ENCODE results near the gene PTPN20. TPM values are rescaled to one million over a fixed set of nuclear protein-coding genes. Genes with fewer than 3 reads are reported as not detected.

PTPN20 gene
- total RNA-seq, 1 experiment from 2014 or later: not detected

GRCh38 chr10:47026301-47027107 lies 115.3 kb downstream of the PTPN20 start:
- Histone ChIP-seq H3K27me3 (ENCODE audit: low read length) (no peaks in the 10 kb centered on the region), H3K9me2 (replicated peaks; ENCODE audit: insufficient read depth, low read length) (no peaks in the 10 kb centered on the region), H2AFZ (ENCODE audit: low read length) (no peak overlapping the region), H4K20me1 (ENCODE audit: insufficient read depth, low read depth, low read length) (peaks cover 5% of the 10 kb centered on the region; the same call in 1 of the 2 replicates), H3K36me3 (ENCODE audit: insufficient read depth, low read length) (no peaks in the 10 kb centered on the region), H3K9ac (ENCODE audit: low read length) (no peak overlapping the region), H3K9me3 (ENCODE audit: low read length) (no peaks in the 10 kb centered on the region), H3K4me3 (ENCODE audit: low read length) (no peak overlapping the region), H3K4me1 (ENCODE audit: low read length) (no peaks in the 10 kb centered on the region), H3K27ac (ENCODE audit: low read length) (no peak overlapping the region), H3K79me2 (ENCODE audit: low read length) (no peaks in the 10 kb centered on the region), H3K4me2 (ENCODE audit: low read depth, low read length, poor library complexity, severe bottlenecking) (no peak overlapping the region)
- no peak for DNase-seq

DNA sequence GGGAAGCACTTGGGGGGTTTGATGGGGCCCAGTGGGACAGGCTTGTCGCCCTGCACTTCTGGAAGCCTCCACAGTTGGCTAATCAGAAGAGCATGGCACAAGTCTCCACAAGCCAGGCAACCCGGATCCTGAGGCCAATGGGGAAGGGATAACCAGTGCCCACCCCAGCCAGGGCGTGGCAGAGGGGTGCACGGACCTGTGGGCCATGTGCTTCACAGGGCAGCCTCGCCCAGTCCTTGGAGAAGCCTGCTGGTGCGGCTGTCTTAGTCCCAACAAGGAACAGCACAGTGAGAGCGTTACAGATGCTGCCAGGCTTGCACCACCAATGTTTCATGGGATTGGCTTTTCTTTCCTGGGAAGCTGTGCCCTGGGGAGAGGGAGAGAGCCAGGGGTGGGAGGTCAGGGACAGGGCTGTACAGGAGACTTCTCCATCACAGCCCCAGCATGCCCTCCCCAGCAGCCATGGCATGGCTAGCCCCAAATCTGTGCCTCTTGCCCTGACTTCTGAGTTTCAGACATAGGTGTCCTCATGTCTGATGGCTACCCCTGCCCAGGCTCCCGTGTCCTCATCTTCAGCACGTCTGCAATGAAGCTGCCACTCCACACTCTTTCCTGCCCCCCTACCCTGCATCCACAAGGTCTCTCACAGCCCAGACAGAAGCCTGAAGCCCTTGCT lies 116.0 kb downstream of the PTPN20 start:
- H3K9me3 ChIP-seq (ENCODE audit: low read length): no peaks in the 10 kb centered on the region
- H2AFZ ChIP-seq (ENCODE audit: low read length): no peak overlapping the region
- peaks cover 5% of the 10 kb centered on the region; the same call in 1 of the 2 replicates for H4K20me1 ChIP-seq (ENCODE audit: insufficient read depth, low read depth, low read length)
- no peak overlapping the region for H3K4me2 ChIP-seq (ENCODE audit: low read depth, low read length, poor library complexity, severe bottlenecking)
- no peak for DNase-seq
- H3K4me1 ChIP-seq (ENCODE audit: low read length): no peaks in the 10 kb centered on the region
- no peak overlapping the region for H3K9ac ChIP-seq (ENCODE audit: low read length)
- no peaks in the 10 kb centered on the region for H3K9me2 ChIP-seq (replicated peaks; ENCODE audit: insufficient read depth, low read length)
- no peaks in the 10 kb centered on the region for H3K36me3 ChIP-seq (ENCODE audit: insufficient read depth, low read length)
- no peak overlapping the region for H3K27ac ChIP-seq (ENCODE audit: low read length)
- no peaks in the 10 kb centered on the region for H3K27me3 ChIP-seq (ENCODE audit: low read length)
- no peaks in the 10 kb centered on the region for H3K79me2 ChIP-seq (ENCODE audit: low read length)
- no peak overlapping the region for H3K4me3 ChIP-seq (ENCODE audit: low read length)

DNA sequence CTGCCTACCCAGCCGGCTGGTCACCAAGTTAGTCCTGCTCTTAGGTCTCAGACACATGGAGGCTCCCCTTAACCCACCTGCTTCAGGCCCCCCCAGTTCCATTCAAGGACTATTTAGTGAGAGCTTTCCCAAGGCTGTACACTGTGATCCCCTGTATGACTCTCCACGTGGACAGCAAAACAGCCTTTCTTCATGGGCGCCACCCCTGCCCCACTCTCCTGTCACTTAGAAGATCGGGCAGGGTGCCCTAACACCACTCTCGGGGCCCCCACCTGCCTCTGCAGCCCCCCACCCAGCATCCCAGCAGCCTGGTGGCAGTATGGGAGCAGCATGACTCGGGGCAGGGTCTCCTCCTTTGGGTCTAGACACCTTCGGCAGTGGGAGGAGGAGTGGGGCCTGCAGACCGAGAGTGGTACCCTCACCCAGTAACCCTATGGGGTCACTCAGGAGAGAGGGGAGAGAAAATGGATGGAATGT lies 116.6 kb downstream of the PTPN20 start:
- no peak overlapping the region for H3K4me3 ChIP-seq (ENCODE audit: low read length)
- DNase-seq: no peak
- peaks cover 5% of the 10 kb centered on the region; the same call in 1 of the 2 replicates for H4K20me1 ChIP-seq (ENCODE audit: insufficient read depth, low read depth, low read length)
- no peaks in the 10 kb centered on the region for H3K27me3 ChIP-seq (ENCODE audit: low read length)
- H3K79me2 ChIP-seq (ENCODE audit: low read length): no peaks in the 10 kb centered on the region
- H2AFZ ChIP-seq (ENCODE audit: low read length): no peak overlapping the region
- H3K9me3 ChIP-seq (ENCODE audit: low read length): no peaks in the 10 kb centered on the region
- no peaks in the 10 kb centered on the region for H3K4me1 ChIP-seq (ENCODE audit: low read length)
- no peaks in the 10 kb centered on the region for H3K9me2 ChIP-seq (replicated peaks; ENCODE audit: insufficient read depth, low read length)
- H3K36me3 ChIP-seq (ENCODE audit: insufficient read depth, low read length): no peaks in the 10 kb centered on the region
- H3K27ac ChIP-seq (ENCODE audit: low read length): no peak overlapping the region
- H3K4me2 ChIP-seq (ENCODE audit: low read depth, low read length, poor library complexity, severe bottlenecking): no peak overlapping the region
- H3K9ac ChIP-seq (ENCODE audit: low read length): no peak overlapping the region

DNA sequence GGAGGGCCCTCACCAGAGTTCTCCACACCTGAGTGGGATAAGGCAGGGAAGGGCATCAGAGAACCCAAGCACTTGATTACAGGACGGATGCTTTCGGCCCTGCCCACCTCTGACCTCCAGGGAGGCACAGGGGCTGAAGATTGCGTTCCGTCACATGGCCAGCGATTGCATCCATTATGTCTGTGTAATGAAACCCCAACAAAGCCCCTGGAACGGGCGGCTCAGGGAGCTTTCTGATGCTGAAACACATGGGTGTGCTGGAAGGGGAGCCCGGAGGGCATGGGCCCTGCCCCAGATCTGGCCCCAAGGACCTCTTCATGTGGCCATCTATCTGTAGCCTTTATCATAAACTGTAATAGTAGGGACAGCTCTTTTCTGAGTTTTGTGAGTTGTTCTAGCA lies 117.2 kb downstream of the PTPN20 start:
- no peaks in the 10 kb centered on the region for H3K27me3 ChIP-seq (ENCODE audit: low read length)
- no peaks in the 10 kb centered on the region for H3K4me1 ChIP-seq (ENCODE audit: low read length)
- H3K4me3 ChIP-seq (ENCODE audit: low read length): no peak overlapping the region
- no peak overlapping the region for H3K9ac ChIP-seq (ENCODE audit: low read length)
- H2AFZ ChIP-seq (ENCODE audit: low read length): no peak overlapping the region
- no peak overlapping the region for H3K4me2 ChIP-seq (ENCODE audit: low read depth, low read length, poor library complexity, severe bottlenecking)
- H4K20me1 ChIP-seq (ENCODE audit: insufficient read depth, low read depth, low read length): peaks cover 5% of the 10 kb centered on the region; the same call in 1 of the 2 replicates
- no peaks in the 10 kb centered on the region for H3K9me2 ChIP-seq (replicated peaks; ENCODE audit: insufficient read depth, low read length)
- H3K9me3 ChIP-seq (ENCODE audit: low read length): no peaks in the 10 kb centered on the region
- H3K36me3 ChIP-seq (ENCODE audit: insufficient read depth, low read length): no peaks in the 10 kb centered on the region
- no peak overlapping the region for H3K27ac ChIP-seq (ENCODE audit: low read length)
- no peaks in the 10 kb centered on the region for H3K79me2 ChIP-seq (ENCODE audit: low read length)
- DNase-seq: no peak

DNA sequence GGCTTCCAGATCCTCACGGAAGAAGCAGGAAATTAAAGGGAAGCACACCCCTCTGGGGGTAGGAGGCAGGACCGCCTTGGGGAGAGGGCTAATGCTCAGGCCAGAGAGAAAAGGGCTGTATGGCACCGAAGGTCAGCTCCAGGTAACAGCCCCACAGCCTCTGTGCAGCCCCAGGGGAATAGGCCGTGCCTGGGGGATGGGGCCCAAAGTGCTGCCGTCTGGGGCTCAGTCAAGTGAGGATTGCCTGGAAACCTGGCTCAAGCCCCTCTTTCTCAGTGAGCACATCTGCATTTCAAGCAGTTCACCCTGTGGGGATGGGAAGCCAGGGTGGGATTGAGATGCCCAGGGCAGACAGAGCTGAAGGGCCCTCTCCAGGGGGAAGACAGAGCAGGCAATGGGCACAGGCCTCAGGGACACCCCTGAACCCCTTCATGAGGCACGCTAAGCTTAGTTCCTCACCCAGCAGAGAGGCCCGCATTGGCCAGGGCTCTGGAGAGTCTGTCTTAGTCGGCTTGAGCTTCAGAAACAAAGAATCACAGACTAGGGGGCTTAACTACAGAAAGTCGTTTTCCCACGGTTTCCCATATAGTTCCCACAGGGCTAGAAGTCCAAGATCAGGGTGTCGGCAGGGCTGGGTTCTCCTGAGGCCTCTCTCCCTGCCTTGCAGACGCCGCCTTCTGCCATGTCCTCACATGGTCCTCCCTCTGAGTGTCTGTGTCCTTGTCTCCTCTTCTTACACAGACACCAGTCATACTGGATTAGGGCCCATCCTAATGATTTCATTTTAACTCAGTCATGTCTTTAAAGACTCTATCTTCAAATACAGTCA lies 118.2 kb downstream of the PTPN20 start:
- H3K27ac ChIP-seq (ENCODE audit: low read length): no peak overlapping the region
- peaks cover 5% of the 10 kb centered on the region; the same call in 1 of the 2 replicates for H4K20me1 ChIP-seq (ENCODE audit: insufficient read depth, low read depth, low read length)
- no peaks in the 10 kb centered on the region for H3K9me3 ChIP-seq (ENCODE audit: low read length)
- H3K27me3 ChIP-seq (ENCODE audit: low read length): no peaks in the 10 kb centered on the region
- no peaks in the 10 kb centered on the region for H3K4me1 ChIP-seq (ENCODE audit: low read length)
- no peaks in the 10 kb centered on the region for H3K36me3 ChIP-seq (ENCODE audit: insufficient read depth, low read length)
- no peak overlapping the region for H3K4me2 ChIP-seq (ENCODE audit: low read depth, low read length, poor library complexity, severe bottlenecking)
- no peak overlapping the region for H3K4me3 ChIP-seq (ENCODE audit: low read length)
- H3K9me2 ChIP-seq (replicated peaks; ENCODE audit: insufficient read depth, low read length): no peaks in the 10 kb centered on the region
- DNase-seq: no peak
- no peaks in the 10 kb centered on the region for H3K79me2 ChIP-seq (ENCODE audit: low read length)
- no peak overlapping the region for H2AFZ ChIP-seq (ENCODE audit: low read length)
- no peak overlapping the region for H3K9ac ChIP-seq (ENCODE audit: low read length)

GRCh38 chr10:47030191-47030703 lies 119.0 kb downstream of the PTPN20 start:
- H3K9me3 ChIP-seq (ENCODE audit: low read length): no peaks in the 10 kb centered on the region
- no peak overlapping the region for H3K9ac ChIP-seq (ENCODE audit: low read length)
- H3K4me2 ChIP-seq (ENCODE audit: low read depth, low read length, poor library complexity, severe bottlenecking): no peak overlapping the region
- H3K27ac ChIP-seq (ENCODE audit: low read length): no peak overlapping the region
- H3K4me3 ChIP-seq (ENCODE audit: low read length): no peak overlapping the region
- H4K20me1 ChIP-seq (ENCODE audit: insufficient read depth, low read depth, low read length): 0 out of 2 replicates have a peak, but pooled peaks cover under 1% of the 10 kb centered on the region
- no peaks in the 10 kb centered on the region for H3K36me3 ChIP-seq (ENCODE audit: insufficient read depth, low read length)
- H3K9me2 ChIP-seq (replicated peaks; ENCODE audit: insufficient read depth, low read length): no peaks in the 10 kb centered on the region
- H2AFZ ChIP-seq (ENCODE audit: low read length): no peak overlapping the region
- no peaks in the 10 kb centered on the region for H3K4me1 ChIP-seq (ENCODE audit: low read length)
- no peaks in the 10 kb centered on the region for H3K27me3 ChIP-seq (ENCODE audit: low read length)
- DNase-seq: no peak
- H3K79me2 ChIP-seq (ENCODE audit: low read length): no peaks in the 10 kb centered on the region

DNA sequence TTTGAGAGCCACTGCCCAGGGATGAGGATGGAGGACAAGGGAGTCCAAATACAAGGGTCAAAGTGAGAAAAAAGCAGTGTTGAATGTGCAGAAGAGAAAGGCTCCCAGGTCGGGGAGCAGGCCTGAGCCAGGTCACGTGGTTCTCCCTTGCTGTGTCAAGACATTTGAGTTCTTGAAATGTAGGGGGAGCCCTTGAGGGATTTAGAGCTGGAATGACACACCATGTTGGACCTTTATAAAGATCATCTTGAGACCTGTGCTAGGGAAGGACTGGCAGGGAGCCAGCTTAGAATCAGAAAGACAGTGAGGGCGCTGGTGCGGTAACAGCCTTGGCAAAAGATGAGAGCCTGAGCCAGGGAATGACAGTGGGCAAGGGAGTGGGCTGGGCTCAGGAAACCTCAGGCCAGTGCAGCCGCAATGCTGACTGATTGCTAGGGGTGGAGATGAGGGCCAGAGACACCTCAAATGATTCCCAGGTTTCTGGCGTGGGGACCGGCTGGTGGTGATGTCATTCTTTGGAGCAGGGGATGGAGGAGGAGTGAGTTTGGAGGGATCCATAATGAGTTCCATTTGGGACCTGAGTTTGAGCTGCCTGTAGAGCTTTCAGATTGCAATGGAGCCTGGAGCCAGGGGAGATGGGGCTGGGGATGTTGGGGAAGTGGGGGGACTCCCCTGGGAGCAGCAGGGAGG lies 120.1 kb downstream of the PTPN20 start:
- Histone ChIP-seq H3K9ac (ENCODE audit: low read length) (no peak overlapping the region), H4K20me1 (ENCODE audit: insufficient read depth, low read depth, low read length) (no peaks in the 10 kb centered on the region), H3K4me2 (ENCODE audit: low read depth, low read length, poor library complexity, severe bottlenecking) (no peak overlapping the region), H2AFZ (ENCODE audit: low read length) (no peak overlapping the region), H3K9me2 (replicated peaks; ENCODE audit: insufficient read depth, low read length) (no peaks in the 10 kb centered on the region), H3K27me3 (ENCODE audit: low read length) (no peaks in the 10 kb centered on the region), H3K4me3 (ENCODE audit: low read length) (no peak overlapping the region), H3K27ac (ENCODE audit: low read length) (no peak overlapping the region), H3K9me3 (ENCODE audit: low read length) (no peaks in the 10 kb centered on the region), H3K4me1 (ENCODE audit: low read length) (no peaks in the 10 kb centered on the region), H3K79me2 (ENCODE audit: low read length) (no peaks in the 10 kb centered on the region), H3K36me3 (ENCODE audit: insufficient read depth, low read length) (no peaks in the 10 kb centered on the region)
- peak; percentile 64 for DNase-seq

Data from Karpas-422 (cell line).